ENCODE results near the gene CHPT1. TPM values are rescaled to one million over a fixed set of nuclear protein-coding genes. Genes with fewer than 3 reads are reported as not detected.

Gene CHPT1
- total RNA-seq, 4 donors from 2014 or later: 47.3 to 130 (median 49.6) TPM

GRCh38 chr12:101746661-101747060, 49.2 kb downstream of the CHPT1 start:
- TF ChIP-seq POLR2AphosphoS5 (IDR thresholded peaks at IDR 0.05): no peak
- TF ChIP-seq CTCF (IDR thresholded peaks at IDR 0.05): no peak
- TF ChIP-seq EP300 (IDR thresholded peaks at IDR 0.05): no peak
- no peak for TF ChIP-seq POLR2A (IDR thresholded peaks at IDR 0.05)
- no peak overlapping the region for H3K4me3 ChIP-seq
- H3K27ac ChIP-seq: no peak overlapping the region
- no peaks in the 10 kb centered on the region for H3K9me3 ChIP-seq
- no peaks in the 10 kb centered on the region for H3K27me3 ChIP-seq
- peaks cover 4 to 92% of the 10 kb centered on the region in 2 donors for H3K36me3 ChIP-seq
- no peaks in the 10 kb centered on the region for H3K4me1 ChIP-seq
- ATAC-seq: no peak
- 61 to 68% methylated on average over 1 of the region's 1 CpG for WGBS, 2 donors (ENCODE audit: low coverage in 1 of 2)

- no peak for TF ChIP-seq EP300 (IDR thresholded peaks at IDR 0.05)
- TF ChIP-seq POLR2AphosphoS5 (IDR thresholded peaks at IDR 0.05): no peak
- no peak for TF ChIP-seq POLR2A (IDR thresholded peaks at IDR 0.05)
- no peak for TF ChIP-seq CTCF (IDR thresholded peaks at IDR 0.05)
- no peak overlapping the region for H3K4me3 ChIP-seq
- ATAC-seq: no peak
- H3K4me1 ChIP-seq: no peaks in the 10 kb centered on the region
- WGBS, 2 donors (ENCODE audit: low coverage in 1 of 2): 67% methylated on average over 1 of the region's 1 CpG; no CpG with 5 or more reads in 1 of the 2 donors
- H3K9me3 ChIP-seq: no peaks in the 10 kb centered on the region
- H3K27ac ChIP-seq: no peak overlapping the region
- no peaks in the 10 kb centered on the region for H3K27me3 ChIP-seq
- peaks cover 4 to 93% of the 10 kb centered on the region in 2 donors for H3K36me3 ChIP-seq
These were observed 50.3 kb downstream of the CHPT1 start for GRCh38 chr12:101747697-101748096.

- WGBS, 2 donors (ENCODE audit: low coverage in 1 of 2): 90 to 92% methylated on average over 1 of the region's 1 CpG
- Histone ChIP-seq H3K27me3 (no peaks in the 10 kb centered on the region), H3K36me3 (peaks cover 4 to 98% of the 10 kb centered on the region in 2 donors), H3K4me3 (no peak overlapping the region), H3K4me1 (no peaks in the 10 kb centered on the region), H3K9me3 (no peaks in the 10 kb centered on the region), H3K27ac (no peak overlapping the region)
- TF ChIP-seq CTCF (IDR thresholded peaks at IDR 0.05) (no peak), POLR2A (IDR thresholded peaks at IDR 0.05) (no peak), POLR2AphosphoS5 (IDR thresholded peaks at IDR 0.05) (no peak), EP300 (IDR thresholded peaks at IDR 0.05) (no peak)
- ATAC-seq: no peak
These were observed 51.5 kb downstream of the CHPT1 start for GRCh38 chr12:101748907-101749306.

- Histone ChIP-seq H3K27me3 (no peaks in the 10 kb centered on the region), H3K36me3 (peaks cover 4 to 97% of the 10 kb centered on the region in 2 donors), H3K27ac (no peak overlapping the region), H3K9me3 (no peaks in the 10 kb centered on the region), H3K4me3 (no peak overlapping the region), H3K4me1 (no peaks in the 10 kb centered on the region)
- TF ChIP-seq POLR2AphosphoS5 (IDR thresholded peaks at IDR 0.05) (no peak), CTCF (IDR thresholded peaks at IDR 0.05) (no peak), POLR2A (IDR thresholded peaks at IDR 0.05) (no peak), EP300 (IDR thresholded peaks at IDR 0.05) (no peak)
- WGBS, 2 donors (ENCODE audit: low coverage in 1 of 2): 73 to 81% methylated on average over 4 of the region's 4 CpGs
- no peak for ATAC-seq
These were observed 52.2 kb downstream of the CHPT1 start for GRCh38 chr12:101749657-101750056.

GRCh38 chr12:101750152-101750551, 52.7 kb downstream of the CHPT1 start:
- H3K4me3 ChIP-seq: no peak overlapping the region
- no peaks in the 10 kb centered on the region for H3K9me3 ChIP-seq
- no peaks in the 10 kb centered on the region for H3K27me3 ChIP-seq
- no peaks in the 10 kb centered on the region for H3K4me1 ChIP-seq
- no peak for ATAC-seq
- no peak overlapping the region for H3K27ac ChIP-seq
- peaks cover 4 to 96% of the 10 kb centered on the region in 2 donors for H3K36me3 ChIP-seq
- 75 to 89% methylated on average over 4 of the region's 4 CpGs for WGBS, 2 donors (ENCODE audit: low coverage in 1 of 2)
- TF ChIP-seq POLR2AphosphoS5 (IDR thresholded peaks at IDR 0.05) (no peak), POLR2A (IDR thresholded peaks at IDR 0.05) (no peak), EP300 (IDR thresholded peaks at IDR 0.05) (no peak), CTCF (IDR thresholded peaks at IDR 0.05) (no peak)

Data from gastroesophageal sphincter (tissue), 4 donors.